Thyroid gland (tissue), 4 donors: ENCODE measurements around the gene GDAP1L1.

Experiments used
- POLR2A ChIP-seq, 2 donors: fragments of 450-650 bp; IDR thresholded peaks; one replicate each; pipeline ENCODE4 v1.6.1; 2017; ENCODE audit warnings: antibody characterized with exemption in 2 of 2, mild to moderate bottlenecking in 2 of 2, moderate library complexity in 1 of 2
- TF ChIP-seq, protein P1 (sequence below), 6 experiments: fragments of 200-600 bp in 3 of 6; fragments of 450-650 bp in 3 of 6; sonication (generic) in 3 of 6; IDR thresholded peaks; one replicate each; pipeline ENCODE4 v1.5.1; 2016 to 2019; ENCODE audit warnings: antibody characterized with exemption in 6 of 6, mild to moderate bottlenecking in 2 of 6, inconsistent platforms in 1 of 6, moderate library complexity in 1 of 6

DNA sequence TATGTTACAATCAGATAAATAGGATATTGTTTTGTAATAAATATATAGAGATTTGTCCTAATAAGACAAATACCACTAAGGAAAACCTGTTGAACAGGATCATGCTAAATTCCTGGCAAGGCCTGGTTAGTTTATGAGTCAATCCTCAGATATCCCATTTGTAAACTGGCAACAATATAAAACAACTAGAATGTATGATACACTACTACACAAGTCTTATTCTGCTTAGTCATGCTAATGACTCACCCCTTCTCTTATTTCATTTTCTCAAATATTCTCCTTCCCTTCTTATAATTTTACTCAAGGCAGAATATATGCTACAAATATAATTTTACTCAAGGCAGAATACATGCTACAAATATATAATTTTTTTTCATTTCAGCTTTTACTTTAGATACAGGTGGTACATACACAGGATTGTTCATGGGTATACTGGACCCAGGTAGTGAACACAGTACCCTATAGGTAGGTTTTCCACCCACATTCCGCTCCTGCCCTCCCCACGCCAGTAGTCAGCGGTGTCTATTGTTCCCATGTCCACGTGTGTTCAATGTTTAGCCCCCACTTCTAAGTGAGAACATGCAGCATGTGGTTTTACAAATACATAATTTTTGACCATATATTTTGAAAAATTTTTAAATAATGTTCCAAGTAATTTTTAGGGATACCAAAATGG is 42.8 kb upstream of the GDAP1L1 start:
- TF ChIP-seq, protein P1, sequence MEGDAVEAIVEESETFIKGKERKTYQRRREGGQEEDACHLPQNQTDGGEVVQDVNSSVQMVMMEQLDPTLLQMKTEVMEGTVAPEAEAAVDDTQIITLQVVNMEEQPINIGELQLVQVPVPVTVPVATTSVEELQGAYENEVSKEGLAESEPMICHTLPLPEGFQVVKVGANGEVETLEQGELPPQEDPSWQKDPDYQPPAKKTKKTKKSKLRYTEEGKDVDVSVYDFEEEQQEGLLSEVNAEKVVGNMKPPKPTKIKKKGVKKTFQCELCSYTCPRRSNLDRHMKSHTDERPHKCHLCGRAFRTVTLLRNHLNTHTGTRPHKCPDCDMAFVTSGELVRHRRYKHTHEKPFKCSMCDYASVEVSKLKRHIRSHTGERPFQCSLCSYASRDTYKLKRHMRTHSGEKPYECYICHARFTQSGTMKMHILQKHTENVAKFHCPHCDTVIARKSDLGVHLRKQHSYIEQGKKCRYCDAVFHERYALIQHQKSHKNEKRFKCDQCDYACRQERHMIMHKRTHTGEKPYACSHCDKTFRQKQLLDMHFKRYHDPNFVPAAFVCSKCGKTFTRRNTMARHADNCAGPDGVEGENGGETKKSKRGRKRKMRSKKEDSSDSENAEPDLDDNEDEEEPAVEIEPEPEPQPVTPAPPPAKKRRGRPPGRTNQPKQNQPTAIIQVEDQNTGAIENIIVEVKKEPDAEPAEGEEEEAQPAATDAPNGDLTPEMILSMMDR (IDR thresholded peaks at IDR 0.05): no peak
- no peak for TF ChIP-seq POLR2A (IDR thresholded peaks at IDR 0.05)
